ENCODE results near the gene LRPPRC. TPM values are rescaled to one million over a fixed set of nuclear protein-coding genes. Genes with fewer than 3 reads are reported as not detected.

LRPPRC gene
- total RNA-seq, 1 donor from 2014 or later = 58.0 TPM

GRCh38 chr2:43993437-43993836 is 2.4 kb downstream of the LRPPRC start:
- Histone ChIP-seq H3K36me3 (peaks cover 16% of the 10 kb centered on the region), H3K4me1 (peaks cover 26% of the 10 kb centered on the region), H3K27me3 (ENCODE audit: low read depth) (no peaks in the 10 kb centered on the region), H3K4me3 (no peak overlapping the region), H3K9me3 (no peaks in the 10 kb centered on the region), H3K27ac (no peak overlapping the region)
- intact Hi-C loops (cut with DNase I) = no loop called here
- ATAC-seq (no peak), DNase-seq (no peak)
- TF ChIP-seq, protein P1, sequence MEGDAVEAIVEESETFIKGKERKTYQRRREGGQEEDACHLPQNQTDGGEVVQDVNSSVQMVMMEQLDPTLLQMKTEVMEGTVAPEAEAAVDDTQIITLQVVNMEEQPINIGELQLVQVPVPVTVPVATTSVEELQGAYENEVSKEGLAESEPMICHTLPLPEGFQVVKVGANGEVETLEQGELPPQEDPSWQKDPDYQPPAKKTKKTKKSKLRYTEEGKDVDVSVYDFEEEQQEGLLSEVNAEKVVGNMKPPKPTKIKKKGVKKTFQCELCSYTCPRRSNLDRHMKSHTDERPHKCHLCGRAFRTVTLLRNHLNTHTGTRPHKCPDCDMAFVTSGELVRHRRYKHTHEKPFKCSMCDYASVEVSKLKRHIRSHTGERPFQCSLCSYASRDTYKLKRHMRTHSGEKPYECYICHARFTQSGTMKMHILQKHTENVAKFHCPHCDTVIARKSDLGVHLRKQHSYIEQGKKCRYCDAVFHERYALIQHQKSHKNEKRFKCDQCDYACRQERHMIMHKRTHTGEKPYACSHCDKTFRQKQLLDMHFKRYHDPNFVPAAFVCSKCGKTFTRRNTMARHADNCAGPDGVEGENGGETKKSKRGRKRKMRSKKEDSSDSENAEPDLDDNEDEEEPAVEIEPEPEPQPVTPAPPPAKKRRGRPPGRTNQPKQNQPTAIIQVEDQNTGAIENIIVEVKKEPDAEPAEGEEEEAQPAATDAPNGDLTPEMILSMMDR (IDR thresholded peaks at IDR 0.05) = no peak

DNA sequence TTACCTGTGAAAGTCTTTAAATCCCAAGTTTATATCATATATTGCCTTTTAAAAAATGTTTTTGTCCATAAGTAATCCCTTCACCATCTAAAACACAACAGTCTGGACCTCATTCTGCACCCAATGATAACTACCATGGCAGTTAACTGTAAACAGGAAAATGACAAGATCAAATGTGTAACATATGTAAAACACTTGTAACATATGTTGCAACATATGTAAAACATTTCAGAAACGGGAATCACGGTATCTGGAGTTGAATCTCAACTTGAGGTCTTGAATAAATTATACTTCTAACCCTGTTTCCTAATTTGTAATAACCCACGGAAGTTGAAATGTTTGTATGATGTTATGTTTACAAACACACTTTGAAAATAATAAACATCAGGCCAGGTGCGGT is 6.2 kb downstream of the LRPPRC start:
- no peak for ATAC-seq
- H3K27me3 ChIP-seq (ENCODE audit: low read depth) = no peaks in the 10 kb centered on the region
- TF ChIP-seq, protein P1 (IDR thresholded peaks at IDR 0.05) = no peak
- no peak overlapping the region for H3K4me3 ChIP-seq
- intact Hi-C loops (cut with DNase I) = no loop called here
- DNase-seq = no peak
- H3K4me1 ChIP-seq = peaks cover 16% of the 10 kb centered on the region
- peaks cover 27% of the 10 kb centered on the region for H3K36me3 ChIP-seq
- no peaks in the 10 kb centered on the region for H3K9me3 ChIP-seq
- no peak overlapping the region for H3K27ac ChIP-seq

GRCh38 chr2:43986600-43986999 is 9.2 kb downstream of the LRPPRC start:
- no peak for DNase-seq
- Histone ChIP-seq H3K27me3 (ENCODE audit: low read depth) (no peaks in the 10 kb centered on the region), H3K27ac (no peak overlapping the region), H3K4me1 (no peaks in the 10 kb centered on the region), H3K9me3 (no peaks in the 10 kb centered on the region), H3K36me3 (peaks cover 27% of the 10 kb centered on the region), H3K4me3 (no peak overlapping the region)
- TF ChIP-seq, protein P1 (IDR thresholded peaks at IDR 0.05) = no peak
- intact Hi-C loops (cut with DNase I) = no loop called here
- ATAC-seq = no peak

- H3K36me3 ChIP-seq = peaks cover 36% of the 10 kb centered on the region
- ATAC-seq = no peak
- DNase-seq = no peak
- H3K4me1 ChIP-seq = no peaks in the 10 kb centered on the region
- no peak overlapping the region for H3K27ac ChIP-seq
- no peaks in the 10 kb centered on the region for H3K27me3 ChIP-seq (ENCODE audit: low read depth)
- no peaks in the 10 kb centered on the region for H3K9me3 ChIP-seq
- TF ChIP-seq, protein P1 (IDR thresholded peaks at IDR 0.05) = no peak
- intact Hi-C loops (cut with DNase I) = no loop called here
- H3K4me3 ChIP-seq = no peak overlapping the region
These were observed 10.4 kb downstream of the LRPPRC start for GRCh38 chr2:43985359-43985758.

DNA sequence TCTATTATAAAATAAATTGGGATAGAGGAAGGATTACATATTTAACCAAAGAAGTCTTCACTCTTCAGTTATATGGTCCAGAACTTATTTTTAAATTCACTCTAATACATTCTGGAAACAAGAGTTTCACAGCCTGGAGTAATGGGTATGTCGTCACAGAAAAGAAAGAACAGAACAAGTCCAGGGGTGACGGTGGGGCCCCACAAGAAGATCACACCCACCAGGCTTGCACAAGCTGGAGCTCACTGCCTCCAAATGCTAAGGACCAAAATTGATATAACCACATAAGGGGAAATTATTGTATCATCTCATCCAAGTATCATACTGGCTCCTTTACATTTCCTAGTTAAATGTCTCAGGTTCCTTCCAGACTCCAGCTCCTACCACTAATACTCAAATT is 11.3 kb downstream of the LRPPRC start:
- intact Hi-C loops (cut with DNase I) = no loop called here
- ATAC-seq (no peak), DNase-seq (no peak)
- H3K9me3 ChIP-seq = no peaks in the 10 kb centered on the region
- H3K27me3 ChIP-seq (ENCODE audit: low read depth) = no peaks in the 10 kb centered on the region
- H3K27ac ChIP-seq = no peak overlapping the region
- TF ChIP-seq, protein P1 (IDR thresholded peaks at IDR 0.05) = no peak
- peaks cover 45% of the 10 kb centered on the region for H3K36me3 ChIP-seq
- H3K4me3 ChIP-seq = no peak overlapping the region
- no peaks in the 10 kb centered on the region for H3K4me1 ChIP-seq

DNA sequence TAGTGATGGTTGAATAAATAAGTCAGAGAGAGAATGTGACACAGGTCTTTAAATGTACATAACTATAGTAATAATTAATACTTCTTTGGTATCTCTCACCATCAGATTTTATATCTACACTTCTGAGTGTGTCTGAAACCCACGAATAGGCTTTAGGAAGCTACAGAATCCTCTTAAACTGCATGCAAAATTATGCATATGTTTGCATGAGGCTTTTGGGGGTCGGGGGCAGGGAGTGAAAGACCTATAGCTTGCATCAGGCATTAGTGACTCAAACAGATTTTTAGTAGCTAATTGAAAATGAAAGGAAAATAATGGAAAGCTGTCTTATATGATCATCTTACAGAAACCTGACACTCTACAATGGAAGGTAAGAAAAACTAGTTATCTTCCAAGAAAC is 14.9 kb downstream of the LRPPRC start:
- Histone ChIP-seq H3K9me3 (no peaks in the 10 kb centered on the region), H3K4me3 (no peak overlapping the region), H3K36me3 (peaks cover 62% of the 10 kb centered on the region), H3K27ac (no peak overlapping the region), H3K4me1 (no peaks in the 10 kb centered on the region), H3K27me3 (ENCODE audit: low read depth) (no peaks in the 10 kb centered on the region)
- TF ChIP-seq, protein P1 (IDR thresholded peaks at IDR 0.05) = no peak
- ATAC-seq (no peak), DNase-seq (no peak)
- intact Hi-C loops (cut with DNase I) = no loop called here
